ENCODE results near the gene ALKBH8. TPM values are rescaled to one million over a fixed set of nuclear protein-coding genes. Genes with fewer than 3 reads are reported as not detected.
A peak's percentile ranks its signal among the peaks of the same experiment; 100 is the strongest.

Gene ALKBH8, protein sequence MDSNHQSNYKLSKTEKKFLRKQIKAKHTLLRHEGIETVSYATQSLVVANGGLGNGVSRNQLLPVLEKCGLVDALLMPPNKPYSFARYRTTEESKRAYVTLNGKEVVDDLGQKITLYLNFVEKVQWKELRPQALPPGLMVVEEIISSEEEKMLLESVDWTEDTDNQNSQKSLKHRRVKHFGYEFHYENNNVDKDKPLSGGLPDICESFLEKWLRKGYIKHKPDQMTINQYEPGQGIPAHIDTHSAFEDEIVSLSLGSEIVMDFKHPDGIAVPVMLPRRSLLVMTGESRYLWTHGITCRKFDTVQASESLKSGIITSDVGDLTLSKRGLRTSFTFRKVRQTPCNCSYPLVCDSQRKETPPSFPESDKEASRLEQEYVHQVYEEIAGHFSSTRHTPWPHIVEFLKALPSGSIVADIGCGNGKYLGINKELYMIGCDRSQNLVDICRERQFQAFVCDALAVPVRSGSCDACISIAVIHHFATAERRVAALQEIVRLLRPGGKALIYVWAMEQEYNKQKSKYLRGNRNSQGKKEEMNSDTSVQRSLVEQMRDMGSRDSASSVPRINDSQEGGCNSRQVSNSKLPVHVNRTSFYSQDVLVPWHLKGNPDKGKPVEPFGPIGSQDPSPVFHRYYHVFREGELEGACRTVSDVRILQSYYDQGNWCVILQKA
- polyA plus RNA-seq, result 8.7 TPM
- long read RNA-seq, donor 1, result 0 reads
- long read RNA-seq, donor 2, result 0 reads
- long read RNA-seq, donor 3, result 0 reads
- long read RNA-seq, donor 4, result 0 reads
- long read RNA-seq, donor 5, partial matches to known transcripts, result 0 of 1 reads
- long read RNA-seq, donor 5, other reads (novel, unspliced or antisense), result 0 of 1 reads
- long read RNA-seq, donor 6, result 0 reads
- long read RNA-seq, donor 7, result 0 reads
- long read RNA-seq, donor 8, result 0 reads
- long read RNA-seq, donor 9, full-length matches to known transcripts, result 2 of 2 reads
- long read RNA-seq, donor 9, partial matches to known transcripts, result 0 of 2 reads
- long read RNA-seq, donor 9, other reads (novel, unspliced or antisense), result 0 of 2 reads
- long read RNA-seq, donor 10, full-length matches to known transcripts, result 4 of 4 reads
- long read RNA-seq, donor 10, partial matches to known transcripts, result 0 of 4 reads
- long read RNA-seq, donor 10, other reads (novel, unspliced or antisense), result 0 of 4 reads
- long read RNA-seq, donor 11, result 0 reads

DNA sequence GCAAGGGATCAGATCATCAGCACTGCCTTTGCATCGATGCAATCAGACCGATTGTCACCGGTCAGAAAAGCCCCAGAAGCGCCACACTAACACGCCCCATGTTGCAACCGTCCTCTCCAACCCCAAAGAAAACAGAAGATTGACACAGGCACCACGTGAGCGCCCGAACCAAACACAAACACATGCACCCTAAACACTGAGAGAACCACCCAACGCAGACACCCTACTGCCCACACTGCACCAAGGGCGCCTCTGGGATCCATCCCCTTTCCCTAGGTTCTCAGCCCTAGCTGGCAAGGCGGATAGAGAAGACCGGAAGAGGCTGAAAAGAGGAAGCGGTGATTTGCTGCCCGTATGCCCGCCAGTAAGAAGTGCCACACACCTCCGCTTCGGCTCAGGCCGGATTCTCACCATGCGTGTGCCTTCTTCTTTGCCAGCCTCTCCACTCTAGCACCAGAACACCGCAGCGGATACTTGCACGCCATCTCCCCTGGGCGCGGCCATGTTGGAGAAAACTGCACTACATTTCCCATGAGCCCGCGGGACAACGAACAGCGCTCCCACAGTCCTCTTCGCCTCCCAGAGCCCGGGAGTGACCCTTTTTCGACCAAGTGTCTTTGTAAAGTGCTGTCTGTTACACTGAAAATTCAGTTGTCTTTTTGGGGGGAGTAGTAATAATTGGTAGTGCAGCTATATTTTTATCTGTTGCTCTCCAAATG lies at the start of gene ALKBH8:
ALKBH8 (minus strand) TSS at position 517 of the 719 bp plus-strand sequence. CDS start 4,842 bp downstream, outside the sequence.
- H3K9me3 ChIP-seq (ENCODE audit: control insufficient read depth, low read depth, low read length), result no peaks in the 10 kb centered on the region
- peak within 1 kb of the TSS; percentile 63 for H3K27ac ChIP-seq (ENCODE audit: low read length)
- peak; percentile 43 to 78 for DNase-seq
- H3K4me1 ChIP-seq (ENCODE audit: control insufficient read depth, insufficient read depth, low read length), result peaks cover 4% of the 10 kb centered on the region
- WGBS (ENCODE audit: insufficient coverage, low lambda C conversion rate), result no CpG with 5 or more reads among the region's 32 CpGs
- H3K27me3 ChIP-seq (ENCODE audit: control insufficient read depth, insufficient read depth, low read length), result peaks cover 3% of the 10 kb centered on the region
- peak within 1 kb of the TSS; percentile 78 for H3K4me3 ChIP-seq (ENCODE audit: low read length)
- H3K36me3 ChIP-seq (ENCODE audit: control insufficient read depth, insufficient read depth, low read length), result no peaks in the 10 kb centered on the region

DNA sequence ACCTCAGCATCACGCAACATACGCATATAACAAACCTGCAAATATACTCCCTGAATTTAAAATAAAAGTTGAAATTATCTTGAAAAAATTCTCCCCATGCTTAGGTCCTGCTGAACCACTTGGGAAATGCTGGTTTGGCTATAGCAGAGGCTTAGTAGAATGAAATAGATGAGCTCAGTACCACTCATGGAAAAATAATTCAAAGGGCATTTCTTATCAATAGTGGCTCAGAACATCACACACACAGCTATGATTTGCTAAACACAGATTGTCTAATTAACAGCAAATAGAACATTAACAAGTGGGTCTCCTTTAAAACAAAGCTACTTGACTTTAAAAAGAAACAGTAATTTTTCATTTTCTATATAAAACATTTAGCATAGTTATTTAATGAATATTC lies 46.9 kb upstream of the ALKBH8 start:
- H3K36me3 ChIP-seq (ENCODE audit: control insufficient read depth, insufficient read depth, low read length), result no peaks in the 10 kb centered on the region
- no peak overlapping the region for H3K27ac ChIP-seq (ENCODE audit: low read length)
- 100% methylated on average over 1 of the region's 2 CpGs for WGBS (ENCODE audit: insufficient coverage, low lambda C conversion rate)
- H3K4me1 ChIP-seq (ENCODE audit: control insufficient read depth, insufficient read depth, low read length), result no peaks in the 10 kb centered on the region
- no peaks in the 10 kb centered on the region for H3K27me3 ChIP-seq (ENCODE audit: control insufficient read depth, insufficient read depth, low read length)
- H3K4me3 ChIP-seq (ENCODE audit: low read length), result no peak overlapping the region
- no peak for DNase-seq
- H3K9me3 ChIP-seq (ENCODE audit: control insufficient read depth, low read depth, low read length), result no peaks in the 10 kb centered on the region

DNA sequence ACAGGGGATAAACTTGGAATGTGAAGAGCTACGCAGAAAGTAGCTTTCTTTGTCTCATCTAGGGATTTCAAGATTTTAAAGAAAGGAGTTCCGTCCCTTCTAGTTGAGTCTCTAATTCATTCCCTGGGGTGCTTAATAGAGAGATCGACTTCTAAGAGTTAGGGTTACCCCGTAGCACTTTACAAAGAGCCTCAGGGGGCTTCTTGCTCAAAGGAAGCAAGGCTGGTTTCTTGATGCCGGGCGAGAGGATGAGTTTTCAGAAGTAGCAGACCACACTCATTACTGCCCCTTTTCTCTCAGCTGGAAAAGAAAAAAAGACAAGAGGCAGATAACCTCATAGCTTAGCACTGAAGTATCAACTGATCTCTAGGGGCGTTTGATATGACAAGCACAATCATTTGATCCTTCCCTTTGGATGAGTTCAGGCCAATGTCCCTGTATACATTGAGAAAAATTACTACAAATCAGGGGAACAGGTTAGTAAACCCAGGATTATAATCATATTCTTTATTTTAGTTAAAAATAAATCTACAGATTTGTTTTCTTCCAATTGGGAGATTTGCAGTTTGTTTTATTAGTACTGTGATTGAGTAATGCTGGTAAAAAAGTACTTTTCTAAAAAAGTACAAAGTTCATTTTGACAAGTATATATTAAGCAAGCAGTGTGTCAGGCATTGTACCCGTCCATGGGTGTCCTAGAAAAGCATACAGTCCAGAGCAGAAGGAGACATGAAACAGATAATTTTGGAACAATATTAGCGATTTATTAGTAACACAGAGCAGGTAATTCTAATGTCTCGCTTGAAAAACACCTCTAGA lies 44.1 kb upstream of the ALKBH8 start:
- Histone ChIP-seq H3K27ac (ENCODE audit: low read length) (no peak overlapping the region), H3K4me1 (ENCODE audit: control insufficient read depth, insufficient read depth, low read length) (no peaks in the 10 kb centered on the region), H3K9me3 (ENCODE audit: control insufficient read depth, low read depth, low read length) (no peaks in the 10 kb centered on the region), H3K36me3 (ENCODE audit: control insufficient read depth, insufficient read depth, low read length) (no peaks in the 10 kb centered on the region), H3K27me3 (ENCODE audit: control insufficient read depth, insufficient read depth, low read length) (no peaks in the 10 kb centered on the region), H3K4me3 (ENCODE audit: low read length) (no peak overlapping the region)
- WGBS (ENCODE audit: insufficient coverage, low lambda C conversion rate), result 50% methylated on average over 2 of the region's 10 CpGs
- no peak for DNase-seq

DNA sequence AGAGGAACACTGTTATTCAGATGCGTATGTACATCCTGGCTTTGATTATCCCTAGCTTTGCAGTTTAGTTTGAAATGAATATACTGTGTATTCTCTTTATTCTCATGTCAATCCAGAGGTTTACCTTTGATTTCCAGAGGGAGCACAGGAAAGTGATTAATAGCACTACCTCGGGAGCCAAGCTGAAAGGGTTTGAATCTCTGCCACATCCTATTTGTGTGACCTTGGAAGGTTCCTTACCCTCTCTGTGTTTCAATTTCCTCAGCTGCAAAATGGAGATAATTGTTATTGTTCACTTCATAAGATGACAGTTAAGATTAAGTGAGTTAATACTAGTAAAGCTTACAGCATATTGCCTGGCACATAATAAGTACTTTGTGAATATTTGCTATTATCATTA lies 43.3 kb upstream of the ALKBH8 start:
- DNase-seq, result no peak
- WGBS (ENCODE audit: insufficient coverage, low lambda C conversion rate), result no CpG with 5 or more reads among the region's 2 CpGs
- Histone ChIP-seq H3K9me3 (ENCODE audit: control insufficient read depth, low read depth, low read length) (no peaks in the 10 kb centered on the region), H3K4me1 (ENCODE audit: control insufficient read depth, insufficient read depth, low read length) (no peaks in the 10 kb centered on the region), H3K4me3 (ENCODE audit: low read length) (no peak overlapping the region), H3K36me3 (ENCODE audit: control insufficient read depth, insufficient read depth, low read length) (no peaks in the 10 kb centered on the region), H3K27me3 (ENCODE audit: control insufficient read depth, insufficient read depth, low read length) (no peaks in the 10 kb centered on the region), H3K27ac (ENCODE audit: low read length) (no peak overlapping the region)

DNA sequence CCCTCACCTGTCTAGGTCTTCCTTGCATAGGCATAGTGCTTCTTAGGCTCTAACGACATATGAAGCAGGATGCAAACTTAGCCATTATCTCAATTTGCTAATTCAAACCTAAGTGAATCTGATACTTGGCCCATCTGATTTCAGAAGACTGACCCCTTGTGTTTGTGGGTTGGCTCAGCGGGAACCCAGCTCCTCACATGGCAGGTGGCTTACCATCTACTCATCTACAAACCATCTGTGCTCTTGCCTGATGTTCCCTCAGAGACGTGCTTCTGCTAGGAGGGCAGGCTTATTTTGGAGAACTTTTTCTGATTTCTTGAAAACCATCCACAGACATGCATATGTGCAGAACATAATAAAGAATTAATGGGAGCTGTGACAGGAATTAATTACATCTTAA lies 40.6 kb upstream of the ALKBH8 start:
- no peak for DNase-seq
- no peak overlapping the region for H3K4me3 ChIP-seq (ENCODE audit: low read length)
- no peaks in the 10 kb centered on the region for H3K9me3 ChIP-seq (ENCODE audit: control insufficient read depth, low read depth, low read length)
- no peaks in the 10 kb centered on the region for H3K36me3 ChIP-seq (ENCODE audit: control insufficient read depth, insufficient read depth, low read length)
- H3K4me1 ChIP-seq (ENCODE audit: control insufficient read depth, insufficient read depth, low read length), result no peaks in the 10 kb centered on the region
- H3K27me3 ChIP-seq (ENCODE audit: control insufficient read depth, insufficient read depth, low read length), result no peaks in the 10 kb centered on the region
- whole genome bisulfite sequencing (ENCODE audit: insufficient coverage, low lambda C conversion rate), result no CpG with 5 or more reads among the region's 3 CpGs
- no peak overlapping the region for H3K27ac ChIP-seq (ENCODE audit: low read length)

DNA sequence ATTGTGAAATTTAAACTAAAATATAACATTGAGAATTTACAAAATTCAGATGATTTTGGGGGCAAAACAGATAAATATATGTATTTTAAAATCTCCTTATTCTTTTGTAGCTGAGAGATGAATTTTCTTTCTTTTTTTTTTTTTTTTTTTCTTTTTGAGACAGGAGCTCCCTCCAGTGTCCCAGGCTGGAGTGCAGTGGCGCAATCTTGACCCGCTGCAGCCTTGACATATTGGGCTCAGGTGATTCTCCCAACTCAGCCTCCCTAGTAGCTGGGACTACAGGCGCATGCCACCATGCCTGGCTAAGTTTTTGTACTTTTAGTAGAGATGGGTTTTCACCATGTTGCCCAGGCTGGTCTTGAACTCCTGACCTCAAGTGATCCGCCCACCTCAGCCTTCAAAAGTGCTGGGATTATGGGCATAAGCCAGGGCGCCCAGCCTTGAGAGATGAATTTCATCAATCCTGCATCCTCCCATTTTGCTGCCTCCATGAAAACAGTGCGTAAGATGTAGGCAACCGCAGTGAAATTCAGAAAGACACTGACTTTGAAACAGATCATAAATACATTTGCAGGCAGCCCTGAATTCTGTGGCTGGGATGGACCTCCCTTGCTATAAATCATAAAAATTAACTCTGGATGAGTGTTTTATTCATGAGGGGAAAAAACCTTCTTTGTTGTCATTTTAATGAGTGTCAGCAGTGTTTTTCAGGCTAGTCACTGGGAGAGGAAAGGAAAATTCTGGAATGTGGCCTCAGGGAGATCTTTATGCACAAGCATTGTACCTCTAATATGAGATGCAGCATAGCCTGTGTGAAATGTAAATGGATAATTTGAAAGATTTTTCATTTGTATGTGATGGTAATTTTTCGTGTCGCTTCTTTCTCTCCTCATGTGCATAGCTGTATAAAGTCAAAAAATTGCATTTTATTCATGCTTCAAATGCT lies 39.8 kb upstream of the ALKBH8 start:
- no CpG with 5 or more reads among the region's 9 CpGs for WGBS (ENCODE audit: insufficient coverage, low lambda C conversion rate)
- Histone ChIP-seq H3K27ac (ENCODE audit: low read length) (no peak overlapping the region), H3K9me3 (ENCODE audit: control insufficient read depth, low read depth, low read length) (no peaks in the 10 kb centered on the region), H3K4me1 (ENCODE audit: control insufficient read depth, insufficient read depth, low read length) (no peaks in the 10 kb centered on the region), H3K4me3 (ENCODE audit: low read length) (no peak overlapping the region), H3K36me3 (ENCODE audit: control insufficient read depth, insufficient read depth, low read length) (no peaks in the 10 kb centered on the region), H3K27me3 (ENCODE audit: control insufficient read depth, insufficient read depth, low read length) (no peaks in the 10 kb centered on the region)
- DNase-seq, result no peak

DNA sequence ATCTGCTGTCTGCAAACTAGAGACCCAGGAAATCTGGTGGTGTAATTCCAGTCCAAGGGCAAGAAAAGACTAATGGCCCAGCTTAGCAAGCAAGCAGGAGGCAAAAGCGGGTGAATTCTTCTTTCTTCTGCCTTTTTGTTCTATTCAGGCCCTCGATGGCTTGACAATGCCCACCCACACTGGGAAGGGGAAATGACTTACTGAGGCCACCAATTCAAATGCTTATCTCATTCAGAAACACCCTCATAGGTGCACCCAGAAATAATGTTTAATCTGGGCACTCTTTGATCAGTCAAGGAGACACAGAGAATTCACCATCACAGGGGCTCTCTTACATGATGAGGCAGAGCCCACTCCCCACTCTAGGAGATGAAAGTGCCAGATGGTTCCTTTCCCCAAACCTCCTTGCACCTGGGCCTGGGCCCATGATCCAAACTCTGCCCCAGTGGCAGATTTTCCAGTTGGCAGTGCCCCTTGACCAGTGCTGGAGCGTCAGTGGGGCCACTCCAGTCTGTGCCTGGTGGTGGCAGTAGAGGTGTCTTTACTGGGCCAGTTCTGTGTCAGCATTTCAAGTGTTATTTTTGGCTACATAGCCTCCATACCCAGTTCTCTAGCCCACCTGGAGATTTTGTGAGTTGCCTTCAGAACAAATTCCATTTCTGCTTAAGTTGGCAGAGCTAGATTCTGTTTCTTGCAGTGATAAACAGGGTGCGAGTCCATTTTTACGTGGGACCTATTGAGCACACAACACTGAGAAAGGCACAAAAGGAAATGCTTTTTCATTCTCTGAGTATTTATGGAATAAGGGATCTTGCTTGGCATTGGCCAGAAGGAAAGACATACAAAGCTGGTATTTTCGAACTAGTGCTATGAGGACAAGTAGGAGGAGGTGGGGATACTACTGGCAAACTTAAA lies 32.9 kb upstream of the ALKBH8 start:
- Histone ChIP-seq H3K9me3 (ENCODE audit: control insufficient read depth, low read depth, low read length) (no peaks in the 10 kb centered on the region), H3K36me3 (ENCODE audit: control insufficient read depth, insufficient read depth, low read length) (no peaks in the 10 kb centered on the region), H3K4me3 (ENCODE audit: low read length) (no peak overlapping the region), H3K27me3 (ENCODE audit: control insufficient read depth, insufficient read depth, low read length) (peaks cover 25% of the 10 kb centered on the region), H3K4me1 (ENCODE audit: control insufficient read depth, insufficient read depth, low read length) (no peaks in the 10 kb centered on the region), H3K27ac (ENCODE audit: low read length) (no peak overlapping the region)
- WGBS (ENCODE audit: insufficient coverage, low lambda C conversion rate), result 80% methylated on average over 3 of the region's 6 CpGs
- no peak for DNase-seq

DNA sequence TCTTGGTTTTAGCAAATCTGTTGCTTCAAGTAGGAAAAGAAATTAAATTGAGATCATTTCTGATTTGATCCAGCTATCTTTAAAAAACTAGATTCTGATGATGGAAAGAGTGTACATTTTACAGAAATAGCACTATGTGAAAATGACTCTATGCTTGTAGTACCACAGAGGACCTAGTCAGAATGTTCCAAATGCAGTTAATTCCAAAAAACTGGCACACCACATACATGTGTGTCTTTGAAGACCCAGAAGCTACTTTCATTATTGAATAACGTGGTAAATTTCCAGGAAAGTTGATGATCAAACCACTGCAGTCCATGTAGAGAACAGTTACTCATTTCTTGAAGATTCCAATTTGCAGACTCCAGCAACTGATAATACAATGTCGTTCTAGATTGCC lies 29.2 kb upstream of the ALKBH8 start:
- H3K27ac ChIP-seq (ENCODE audit: low read length), result no peak overlapping the region
- no peak for DNase-seq
- H3K9me3 ChIP-seq (ENCODE audit: control insufficient read depth, low read depth, low read length), result peaks cover 4% of the 10 kb centered on the region
- H3K4me3 ChIP-seq (ENCODE audit: low read length), result no peak overlapping the region
- H3K27me3 ChIP-seq (ENCODE audit: control insufficient read depth, insufficient read depth, low read length), result peaks cover 57% of the 10 kb centered on the region
- WGBS (ENCODE audit: insufficient coverage, low lambda C conversion rate), result 0% methylated on average over 1 of the region's 2 CpGs
- peaks cover 2% of the 10 kb centered on the region for H3K4me1 ChIP-seq (ENCODE audit: control insufficient read depth, insufficient read depth, low read length)
- H3K36me3 ChIP-seq (ENCODE audit: control insufficient read depth, insufficient read depth, low read length), result no peaks in the 10 kb centered on the region

All from large intestine (tissue), 12 donors.